Measurements from ENCODE around the gene SLC39A11. TPM values are rescaled to one million over a fixed set of nuclear protein-coding genes. Genes with fewer than 3 reads are reported as not detected.

The SLC39A11 gene
- total RNA-seq, 1 experiment from 2014 or later = 15.2 TPM

- Mint-ChIP-seq H3K27me3 (ENCODE audit: low read depth) (no peaks in the 10 kb centered on the region), H3K36me3 (ENCODE audit: insufficient read depth in 1 of 3, low read depth in 3 of 3) (peaks cover 11 to 17% (median 14%) of the 10 kb centered on the region in 3 experiments), H3K9me3 (peaks cover 12 to 15% of the 10 kb centered on the region in 2 experiments), H3K4me3 (no peak overlapping the region), H3K27ac (no peak overlapping the region), H3K4me1 (peaks cover under 1 to 6% of the 10 kb centered on the region in 2 experiments; a peak in 3 of 4 replicates)
- no peaks in the 10 kb centered on the region for H3K79me1 ChIP-seq (ENCODE audit: insufficient read depth, low read depth, low read length, poor library complexity, severe bottlenecking)
- H3T11ph ChIP-seq (ENCODE audit: low read length) = no peak overlapping the region
- H3K4me1 ChIP-seq (ENCODE audit: insufficient read depth, low read length) = no peaks in the 10 kb centered on the region
- H2AFZ ChIP-seq (ENCODE audit: low read length) = no peak overlapping the region
- no peaks in the 10 kb centered on the region for H3K9me3 ChIP-seq (ENCODE audit: control insufficient read depth, low read depth, low read length)
- H4K20me1 ChIP-seq (ENCODE audit: control insufficient read depth, insufficient read depth, insufficient read length) = no peaks in the 10 kb centered on the region
- H3K9ac ChIP-seq (ENCODE audit: extremely low read depth, insufficient read length, low read length) = no peak overlapping the region
- no peak overlapping the region for H3K27ac ChIP-seq (ENCODE audit: insufficient read length, low read depth, low read length)
- H3K56ac ChIP-seq (ENCODE audit: insufficient read length, low read depth, low read length) = no peak overlapping the region
- H2BK5ac ChIP-seq (ENCODE audit: insufficient read length, low read length) = no peak overlapping the region
- DNase-seq = no peak
- H2BK120ac ChIP-seq (ENCODE audit: low read depth, low read length, poor library complexity, severe bottlenecking) = no peak overlapping the region
- no peak overlapping the region for H3K14ac ChIP-seq (ENCODE audit: insufficient read depth, low read length)
- no peak overlapping the region for H3K4me2 ChIP-seq (ENCODE audit: insufficient read depth, insufficient read length, low read length)
- H2BK20ac ChIP-seq (ENCODE audit: low read depth, low read length, poor library complexity, severe bottlenecking) = no peak overlapping the region
- H2BK12ac ChIP-seq (ENCODE audit: insufficient read length, low read depth, low read length) = no peak overlapping the region
- H2AK5ac ChIP-seq (ENCODE audit: insufficient read length, low read length) = no peak overlapping the region
- WGBS (ENCODE audit: extremely low coverage, insufficient read length, low lambda C conversion rate) = no CpG with 5 or more reads among the region's 2 CpGs
- no peak for TF ChIP-seq CTCF (conservative IDR thresholded peaks at IDR 0.05)
- H3K18ac ChIP-seq (ENCODE audit: insufficient read length, low read depth, low read length) = no peak overlapping the region
- H2BK15ac ChIP-seq (ENCODE audit: low read depth, low read length) = no peak overlapping the region
- H3K23me2 ChIP-seq (ENCODE audit: insufficient read length, low read depth, low read length, poor library complexity, severe bottlenecking) = no peaks in the 10 kb centered on the region
- no peak overlapping the region for H3K23ac ChIP-seq (ENCODE audit: insufficient read length, low read depth, low read length)
- no peaks in the 10 kb centered on the region for H3K79me2 ChIP-seq (ENCODE audit: insufficient read depth, low read length)
- H4K91ac ChIP-seq (ENCODE audit: insufficient read length, low read depth, low read length) = no peak overlapping the region
- no peak overlapping the region for H4K8ac ChIP-seq (replicated peaks; ENCODE audit: insufficient read length, low read depth, low read length)
- H4K5ac ChIP-seq (ENCODE audit: insufficient read length, low read depth, low read length) = no peak overlapping the region
- no peak overlapping the region for H3K4ac ChIP-seq (ENCODE audit: low read depth, low read length)
- H3K27me3 ChIP-seq (ENCODE audit: insufficient read depth, low read length) = no peaks in the 10 kb centered on the region
Observed at GRCh38 chr17:72991651-72992050, 100.8 kb downstream of the SLC39A11 start.
